ENCODE measurements around the gene MED19. TPM values are rescaled to one million over a fixed set of nuclear protein-coding genes. Genes with fewer than 3 reads are reported as not detected.
A peak's percentile ranks its signal among the peaks of the same experiment; 100 is the strongest.

The MED19 gene
- total and polyA plus RNA-seq, 11 donors, result 6.0 to 19.8 (median 6.9) TPM

DNA sequence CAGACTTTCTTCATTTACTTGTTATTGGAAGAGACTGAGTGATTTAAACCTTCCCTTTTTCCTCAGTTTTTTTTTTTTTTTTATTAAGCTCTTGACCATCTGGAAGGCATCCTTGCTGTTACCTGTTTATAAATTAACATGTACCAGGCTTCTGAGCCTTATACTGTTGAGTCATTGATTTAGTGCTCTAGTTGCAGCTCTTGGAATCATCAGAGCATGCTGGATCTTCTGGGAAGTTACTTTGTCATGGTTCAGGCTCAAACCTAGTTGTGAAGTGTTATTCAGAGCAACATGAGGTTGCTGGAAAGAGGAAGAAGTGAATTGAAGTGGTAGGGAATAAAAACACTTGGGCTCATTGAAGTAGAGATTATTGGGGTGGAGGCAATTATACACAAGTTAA, 37.8 kb downstream of the MED19 start:
- Histone ChIP-seq H3K27me3 (no peaks in the 10 kb centered on the region), H3K9me3 (no peaks in the 10 kb centered on the region), H3K27ac (no peak overlapping the region), H3K4me1 (peaks cover 2 to 42% (median 13%) of the 10 kb centered on the region in 12 donors), H3K36me3 (peaks cover 0 to 75% (median 62%) of the 10 kb centered on the region in 9 donors), H3K4me3 (no peak overlapping the region)
- intact Hi-C loops (cut with DNase I), result no loop called here
- ATAC-seq (no peak), DNase-seq (no peak)
- no peak for TF ChIP-seq POLR2A (IDR thresholded peaks at IDR 0.05)

GRCh38 chr11:57668434-57668782, 43.6 kb downstream of the MED19 start:
- Histone ChIP-seq H3K9me3 (no peaks in the 10 kb centered on the region), H3K27ac (peak overlapping the region; percentile 96 to 100 (median 98)), H3K27me3 (no peaks in the 10 kb centered on the region), H3K4me1 (peaks cover 7 to 42% (median 20%) of the 10 kb centered on the region in 12 donors), H3K4me3 (peak overlapping the region; percentile 76 to 99 (median 88)), H3K36me3 (peaks cover 0 to 25% (median 16%) of the 10 kb centered on the region in 9 donors)
- WGBS, 4 donors, result 0 to 1% (median 0%) methylated on average over 14 to 31 of the region's 31 CpGs
- intact Hi-C loops (cut with DNase I), result loop anchor here in 4 of 10 donors (5.0 to 10.0 kb wide), 5 partner anchors 44 to 909 kb away; partner anchors contain the start of genes SELENOH (in 3 of the 4), MED19 (in 2 of the 4), TMX2 (in 2 of the 4) and LPXN (in 1 of the 4)
- no peak for TF ChIP-seq POLR2A (IDR thresholded peaks at IDR 0.05)
- TF ChIP-seq, protein P1, sequence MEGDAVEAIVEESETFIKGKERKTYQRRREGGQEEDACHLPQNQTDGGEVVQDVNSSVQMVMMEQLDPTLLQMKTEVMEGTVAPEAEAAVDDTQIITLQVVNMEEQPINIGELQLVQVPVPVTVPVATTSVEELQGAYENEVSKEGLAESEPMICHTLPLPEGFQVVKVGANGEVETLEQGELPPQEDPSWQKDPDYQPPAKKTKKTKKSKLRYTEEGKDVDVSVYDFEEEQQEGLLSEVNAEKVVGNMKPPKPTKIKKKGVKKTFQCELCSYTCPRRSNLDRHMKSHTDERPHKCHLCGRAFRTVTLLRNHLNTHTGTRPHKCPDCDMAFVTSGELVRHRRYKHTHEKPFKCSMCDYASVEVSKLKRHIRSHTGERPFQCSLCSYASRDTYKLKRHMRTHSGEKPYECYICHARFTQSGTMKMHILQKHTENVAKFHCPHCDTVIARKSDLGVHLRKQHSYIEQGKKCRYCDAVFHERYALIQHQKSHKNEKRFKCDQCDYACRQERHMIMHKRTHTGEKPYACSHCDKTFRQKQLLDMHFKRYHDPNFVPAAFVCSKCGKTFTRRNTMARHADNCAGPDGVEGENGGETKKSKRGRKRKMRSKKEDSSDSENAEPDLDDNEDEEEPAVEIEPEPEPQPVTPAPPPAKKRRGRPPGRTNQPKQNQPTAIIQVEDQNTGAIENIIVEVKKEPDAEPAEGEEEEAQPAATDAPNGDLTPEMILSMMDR (IDR thresholded peaks at IDR 0.05), result no peak
- ATAC-seq, result peak in 2 of 4 donors; percentile 12 to 23
- DNase-seq, result no peak

DNA sequence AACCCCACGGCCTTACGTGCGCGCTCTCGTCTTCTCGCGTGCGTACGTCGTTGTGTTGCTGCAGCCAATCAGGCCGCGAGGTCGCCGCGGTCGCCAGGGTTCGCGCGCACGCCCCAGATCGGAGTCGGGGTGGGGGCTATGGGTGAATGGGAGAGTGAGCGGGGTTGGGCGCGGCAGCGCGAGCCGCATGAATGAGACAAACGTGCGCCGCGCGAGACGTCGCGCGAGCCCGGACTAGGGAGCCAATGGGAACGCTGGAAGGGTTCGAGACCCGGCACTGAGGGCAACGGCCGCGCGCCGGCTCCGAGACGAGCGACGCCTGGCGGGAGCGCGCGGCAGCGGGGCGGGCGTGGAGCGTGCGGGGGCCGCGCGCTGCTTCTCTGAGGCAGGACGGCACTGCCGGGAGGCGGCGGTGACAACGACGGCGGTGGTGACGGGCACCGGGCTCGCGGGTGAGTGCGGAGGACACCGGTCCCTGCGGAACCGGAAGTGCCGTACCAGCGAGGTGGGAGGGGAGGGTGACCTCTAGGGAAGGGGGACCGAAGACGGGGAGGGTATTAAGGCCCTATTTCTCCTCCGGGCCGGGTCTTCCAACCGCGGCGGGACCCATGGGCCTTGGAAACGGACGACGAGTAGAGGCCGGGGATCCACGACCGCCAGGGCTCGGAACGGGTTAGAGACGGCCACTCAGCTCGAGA, 44.1 kb downstream of the MED19 start, which contains the start of gene ZDHHC5:
TSS of gene ZDHHC5 (plus strand) at position 379 of the 698 bp plus-strand sequence. CDS start 4,977 bp downstream, outside the sequence.
- ATAC-seq (peak; percentile 94 to 97 (median 96)), DNase-seq (peak; percentile 99 to 100 (median 100))
- Histone ChIP-seq H3K27me3 (no peaks in the 10 kb centered on the region), H3K4me3 (peak within 1 kb of the TSS; percentile 76 to 99 (median 88)), H3K4me1 (peaks cover 7 to 42% (median 20%) of the 10 kb centered on the region in 12 donors), H3K36me3 (peaks cover 0 to 20% (median 15%) of the 10 kb centered on the region in 9 donors), H3K27ac (peak within 1 kb of the TSS; percentile 96 to 100 (median 98)), H3K9me3 (no peaks in the 10 kb centered on the region)
- 0 to 2% (median 1%) methylated on average over 10 to 96 of the region's 96 CpGs for WGBS, 4 donors
- intact Hi-C loops (cut with DNase I), result loop anchor here in 5 of 10 donors (1.0 to 10.0 kb wide), 9 partner anchors 11 to 911 kb away; partner anchors contain the start of genes SELENOH (in 4 of the 5), MED19 (in 3 of the 5), TMX2 (in 3 of the 5) and CLP1 (in 2 of the 5)
- peak; percentile 3 to 84 for TF ChIP-seq POLR2A (IDR thresholded peaks at IDR 0.05)
- TF ChIP-seq, protein P1 (IDR thresholded peaks at IDR 0.05), result peak; percentile 27 to 80 (median 56)

GRCh38 chr11:57667117-57667735, 44.8 kb downstream of the MED19 start:
- peak overlapping the region; percentile 76 to 99 (median 88) for H3K4me3 ChIP-seq
- no peaks in the 10 kb centered on the region for H3K27me3 ChIP-seq
- peak in 1 of 2 donors; percentile 26 for TF ChIP-seq POLR2A (IDR thresholded peaks at IDR 0.05)
- TF ChIP-seq, protein P1 (IDR thresholded peaks at IDR 0.05), result peak in 1 of 12 donors; percentile 12
- H3K4me1 ChIP-seq, result peaks cover 7 to 40% (median 20%) of the 10 kb centered on the region in 12 donors
- intact Hi-C loops (cut with DNase I), result loop anchor here in 5 of 10 donors (1.0 to 10.0 kb wide), 9 partner anchors 10 to 912 kb away; partner anchors contain the start of genes SELENOH (in 4 of the 5), MED19 (in 3 of the 5), TMX2 (in 3 of the 5) and CLP1 (in 2 of the 5)
- H3K27ac ChIP-seq, result peak overlapping the region; percentile 96 to 100 (median 98)
- DNase-seq, result peak; percentile 97 to 99 (median 98)
- peaks cover 0 to 20% (median 15%) of the 10 kb centered on the region in 9 donors for H3K36me3 ChIP-seq
- H3K9me3 ChIP-seq, result no peaks in the 10 kb centered on the region
- 0 to 1% (median 0%) methylated on average over 27 to 29 of the region's 29 CpGs for WGBS, 4 donors
- ATAC-seq, result peak; percentile 86 to 95 (median 90)

All from heart left ventricle (tissue), 16 donors.